Mesothelial cell of epicardium (in vitro differentiated cells): Measurements from ENCODE around the gene NPTX2. TPM values are rescaled to one million over a fixed set of nuclear protein-coding genes. Genes with fewer than 3 reads are reported as not detected.

Experiments used
- DNase-seq, 2 experiments: peaks; one replicate each; pipeline ENCODE4 v3.0.0; 2021; ENCODE audit warnings: low spot score in 2 of 2; ENCODE audit not compliant: unreplicated experiment in 2 of 2
- H3K27ac Mint-ChIP-seq: 2 replicates; pipeline ENCODE4 v1.8.0; 2021; ENCODE audit warnings: mixed read lengths
- H3K27me3 Mint-ChIP-seq: 2 replicates; pipeline ENCODE4 v1.8.0; 2021; ENCODE audit warnings: low read depth, mixed read lengths
- H3K36me3 Mint-ChIP-seq: 2 replicates; pipeline ENCODE4 v1.8.0; 2021; ENCODE audit warnings: mixed read lengths
- H3K4me1 Mint-ChIP-seq: 2 replicates; pipeline ENCODE4 v1.8.0; 2021; ENCODE audit warnings: mixed read lengths
- H3K4me3 Mint-ChIP-seq: 2 replicates; pipeline ENCODE4 v1.8.0; 2021; ENCODE audit warnings: mild to moderate bottlenecking, moderate library complexity, mixed read lengths
- H3K9me3 Mint-ChIP-seq: 2 replicates; pipeline ENCODE4 v1.8.0; 2021; ENCODE audit warnings: mixed read lengths
- total RNA-seq: library from RNA; stranded (reverse); gene quantifications from 3 replicates; pipeline ENCODE4 v1.2.1, GENCODE V29; 2021
- TF ChIP-seq, protein P1 (sequence below): fragments of 200-600 bp; sonication (generic); IDR thresholded peaks from one replicate; pipeline ENCODE4 v1.5.0; 2021; ENCODE audit warnings: antibody characterized with exemption; ENCODE audit not compliant: unreplicated experiment

NPTX2 gene
- total RNA-seq, 1 donor from 2014 or later, result 1.4 TPM

DNA sequence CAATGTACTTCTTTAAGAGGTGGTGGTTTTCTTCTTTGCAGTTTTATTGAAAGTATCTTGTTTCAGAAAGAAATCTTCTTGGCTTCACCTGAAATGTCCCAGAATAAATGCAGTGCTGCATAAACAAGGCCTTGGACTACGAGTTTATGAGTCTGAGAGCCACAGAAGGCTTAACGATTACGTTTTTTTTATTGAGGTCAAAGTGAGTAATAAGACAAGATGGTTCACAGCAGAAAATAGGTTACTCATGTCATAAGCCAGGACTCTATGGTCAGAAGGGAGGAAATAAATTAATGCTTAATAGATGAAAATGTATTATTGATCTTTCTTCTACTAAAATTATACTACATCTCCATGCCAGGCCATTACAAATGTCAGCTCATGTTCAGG is 13.7 kb upstream of the NPTX2 start:
- Mint-ChIP-seq H3K9me3 (peaks cover 4% of the 10 kb centered on the region), H3K4me3 (no peak overlapping the region), H3K27ac (no peak overlapping the region), H3K27me3 (peaks cover 56% of the 10 kb centered on the region), H3K36me3 (no peaks in the 10 kb centered on the region), H3K4me1 (no peaks in the 10 kb centered on the region)
- TF ChIP-seq, protein P1, sequence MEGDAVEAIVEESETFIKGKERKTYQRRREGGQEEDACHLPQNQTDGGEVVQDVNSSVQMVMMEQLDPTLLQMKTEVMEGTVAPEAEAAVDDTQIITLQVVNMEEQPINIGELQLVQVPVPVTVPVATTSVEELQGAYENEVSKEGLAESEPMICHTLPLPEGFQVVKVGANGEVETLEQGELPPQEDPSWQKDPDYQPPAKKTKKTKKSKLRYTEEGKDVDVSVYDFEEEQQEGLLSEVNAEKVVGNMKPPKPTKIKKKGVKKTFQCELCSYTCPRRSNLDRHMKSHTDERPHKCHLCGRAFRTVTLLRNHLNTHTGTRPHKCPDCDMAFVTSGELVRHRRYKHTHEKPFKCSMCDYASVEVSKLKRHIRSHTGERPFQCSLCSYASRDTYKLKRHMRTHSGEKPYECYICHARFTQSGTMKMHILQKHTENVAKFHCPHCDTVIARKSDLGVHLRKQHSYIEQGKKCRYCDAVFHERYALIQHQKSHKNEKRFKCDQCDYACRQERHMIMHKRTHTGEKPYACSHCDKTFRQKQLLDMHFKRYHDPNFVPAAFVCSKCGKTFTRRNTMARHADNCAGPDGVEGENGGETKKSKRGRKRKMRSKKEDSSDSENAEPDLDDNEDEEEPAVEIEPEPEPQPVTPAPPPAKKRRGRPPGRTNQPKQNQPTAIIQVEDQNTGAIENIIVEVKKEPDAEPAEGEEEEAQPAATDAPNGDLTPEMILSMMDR, result no peak
- DNase-seq, result no peak

DNA sequence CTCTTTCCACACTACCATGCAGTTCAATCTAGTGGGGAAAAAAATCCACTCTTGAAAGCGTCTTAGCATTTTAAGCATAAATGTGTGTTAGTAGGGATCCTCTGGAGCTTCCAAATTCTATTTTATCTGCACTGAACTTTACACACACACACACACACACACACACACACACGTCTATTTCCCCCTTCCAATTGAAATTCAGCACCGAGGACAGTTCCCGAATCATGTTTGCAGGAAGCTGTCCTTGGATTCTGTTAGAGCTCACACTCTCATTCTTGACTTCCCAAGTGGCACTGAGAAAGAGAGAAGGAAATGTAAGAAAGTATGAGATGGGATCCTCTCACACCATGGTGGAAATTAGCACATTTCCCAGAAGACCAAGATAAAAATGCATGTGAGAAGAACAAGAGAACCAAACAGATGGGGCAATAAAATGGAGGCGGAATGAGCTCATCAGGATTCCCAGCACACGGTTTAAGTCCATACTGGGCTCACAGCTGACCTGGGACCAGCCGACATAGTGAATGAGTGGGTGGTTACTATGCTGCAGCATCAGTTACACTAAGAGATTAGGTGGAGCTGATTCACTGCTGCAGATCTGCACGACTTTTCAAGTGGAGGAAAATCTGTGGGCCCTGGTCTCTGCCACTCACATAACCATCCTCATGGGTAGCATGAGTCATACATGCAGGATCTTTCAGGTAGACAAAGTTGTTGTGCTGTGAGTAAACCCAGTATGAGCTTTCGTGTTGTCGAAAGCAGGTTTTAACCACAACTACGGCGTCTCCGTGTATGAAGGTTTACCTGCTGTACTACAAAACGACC is 3.3 kb upstream of the NPTX2 start:
- no peak for DNase-seq
- TF ChIP-seq, protein P1, result no peak
- Mint-ChIP-seq H3K9me3 (peaks cover 3% of the 10 kb centered on the region), H3K4me3 (no peak overlapping the region), H3K36me3 (no peaks in the 10 kb centered on the region), H3K4me1 (no peaks in the 10 kb centered on the region), H3K27ac (no peak overlapping the region), H3K27me3 (peaks cover 85% of the 10 kb centered on the region)

DNA sequence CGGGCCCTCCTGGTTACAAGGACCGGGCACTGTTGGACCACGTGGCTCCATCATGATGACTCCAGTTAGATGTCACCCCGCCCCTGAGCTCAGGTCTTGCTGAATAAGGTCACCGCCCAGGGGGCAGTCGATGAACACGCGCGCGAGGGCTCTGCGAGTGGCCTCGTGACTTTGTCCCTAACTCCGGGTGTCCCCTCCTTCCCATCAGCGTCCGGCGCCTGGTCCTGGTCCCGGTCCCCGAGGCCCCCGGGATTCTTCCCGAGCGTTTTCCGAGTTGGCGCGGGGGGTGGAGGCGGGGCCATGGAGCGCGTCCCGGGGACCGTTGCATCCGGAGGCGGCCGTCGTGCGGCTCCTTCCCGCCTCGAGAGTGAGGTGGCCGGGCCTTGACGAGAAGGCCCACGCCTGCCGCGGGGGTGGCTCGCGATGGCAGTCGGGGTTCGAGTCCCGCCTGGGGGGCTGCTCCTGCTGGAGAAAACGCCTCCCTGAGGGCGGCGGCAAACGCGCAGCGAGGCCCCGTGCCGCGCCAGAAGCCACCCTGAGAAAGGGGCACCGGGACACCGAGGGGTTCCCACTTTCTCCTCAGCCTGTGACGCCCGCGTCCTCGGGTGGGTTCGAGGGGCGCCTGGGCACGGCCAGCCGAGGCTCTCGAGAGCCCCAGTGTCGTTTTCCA is 569 bp upstream of the NPTX2 start:
- Mint-ChIP-seq H3K27ac (no peak overlapping the region), H3K4me1 (no peaks in the 10 kb centered on the region), H3K9me3 (peaks cover 3% of the 10 kb centered on the region), H3K4me3 (no peak overlapping the region), H3K27me3 (peaks cover 88% of the 10 kb centered on the region), H3K36me3 (no peaks in the 10 kb centered on the region)
- TF ChIP-seq, protein P1, result no peak
- no peak for DNase-seq

DNA sequence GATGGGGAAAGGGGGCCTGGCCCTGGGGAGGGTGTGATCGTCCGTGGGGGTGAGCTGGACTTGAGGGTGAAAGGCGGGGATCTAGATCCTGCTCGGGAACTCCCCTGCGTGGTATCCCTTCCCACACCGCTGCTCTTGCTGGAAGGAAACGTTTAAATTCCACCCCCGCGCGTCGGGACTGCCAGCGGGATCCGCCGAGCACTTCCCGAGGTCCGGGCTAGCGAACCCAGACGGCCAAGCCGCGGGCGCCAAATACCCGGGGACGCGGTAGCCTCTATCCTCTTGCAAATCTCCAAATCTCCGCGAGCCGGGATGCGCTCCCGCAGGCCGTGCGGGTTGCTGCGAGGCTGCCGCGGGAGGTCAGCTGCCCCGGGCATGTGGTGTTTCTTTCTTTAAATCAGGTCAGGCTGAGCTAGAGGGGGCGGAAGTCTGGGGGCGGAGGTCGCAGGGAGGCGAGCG is 904 bp downstream of the NPTX2 start:
- TF ChIP-seq, protein P1, result no peak
- H3K36me3 Mint-ChIP-seq, result no peaks in the 10 kb centered on the region
- no peaks in the 10 kb centered on the region for H3K4me1 Mint-ChIP-seq
- peaks cover 3% of the 10 kb centered on the region for H3K9me3 Mint-ChIP-seq
- peaks cover 88% of the 10 kb centered on the region for H3K27me3 Mint-ChIP-seq
- DNase-seq, result no peak
- no peak overlapping the region for H3K4me3 Mint-ChIP-seq
- H3K27ac Mint-ChIP-seq, result no peak overlapping the region

DNA sequence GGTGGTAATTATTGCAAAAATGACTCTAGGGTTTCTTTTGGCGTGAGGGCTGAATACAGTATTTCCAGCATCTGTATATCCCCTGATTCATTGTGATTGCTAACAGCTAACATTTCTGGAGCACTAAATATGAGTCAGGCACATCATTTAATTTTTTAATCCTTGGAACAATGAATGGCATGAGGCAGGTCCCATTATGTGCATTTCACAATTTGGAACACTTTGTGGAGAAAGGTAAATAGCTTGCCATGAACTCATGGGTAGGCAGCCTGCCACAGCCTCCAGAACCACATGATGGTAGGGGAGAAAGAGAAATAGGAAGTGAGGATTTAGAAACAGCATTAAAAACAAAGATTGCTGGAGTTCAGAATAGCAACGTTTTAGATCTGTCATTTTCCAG is 1.7 kb downstream of the NPTX2 start:
- TF ChIP-seq, protein P1, result no peak
- peaks cover 88% of the 10 kb centered on the region for H3K27me3 Mint-ChIP-seq

More for the DNA sequence above, 1.7 kb downstream of the NPTX2 start:
- DNase-seq, result no peak
- H3K27ac Mint-ChIP-seq, result no peak overlapping the region
- H3K9me3 Mint-ChIP-seq, result peaks cover under 1% of the 10 kb centered on the region
- H3K36me3 Mint-ChIP-seq, result no peaks in the 10 kb centered on the region
- no peak overlapping the region for H3K4me3 Mint-ChIP-seq
- no peaks in the 10 kb centered on the region for H3K4me1 Mint-ChIP-seq
